ENCODE results near the gene AASDH.

DNA sequence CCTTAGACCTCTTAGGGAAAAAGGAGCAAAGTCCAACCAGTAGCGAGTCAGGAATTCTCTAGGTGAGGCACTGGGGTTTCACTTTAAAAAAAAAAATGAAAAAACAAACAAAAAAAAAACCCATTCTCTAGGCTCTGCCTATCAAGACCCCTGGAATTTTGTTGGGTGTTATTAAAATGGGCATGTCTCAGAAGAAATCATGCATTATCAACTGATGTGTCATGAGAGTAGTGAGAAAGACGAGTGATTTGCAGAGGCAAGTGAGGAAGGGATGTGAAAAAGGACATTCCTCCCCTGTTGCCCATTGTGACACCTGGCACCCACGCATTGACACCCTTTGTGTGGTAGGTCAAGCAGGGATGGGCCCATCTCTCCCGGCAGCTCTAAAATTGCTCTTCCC lies 78.9 kb downstream of the AASDH start:
- TF ChIP-seq, protein P1, sequence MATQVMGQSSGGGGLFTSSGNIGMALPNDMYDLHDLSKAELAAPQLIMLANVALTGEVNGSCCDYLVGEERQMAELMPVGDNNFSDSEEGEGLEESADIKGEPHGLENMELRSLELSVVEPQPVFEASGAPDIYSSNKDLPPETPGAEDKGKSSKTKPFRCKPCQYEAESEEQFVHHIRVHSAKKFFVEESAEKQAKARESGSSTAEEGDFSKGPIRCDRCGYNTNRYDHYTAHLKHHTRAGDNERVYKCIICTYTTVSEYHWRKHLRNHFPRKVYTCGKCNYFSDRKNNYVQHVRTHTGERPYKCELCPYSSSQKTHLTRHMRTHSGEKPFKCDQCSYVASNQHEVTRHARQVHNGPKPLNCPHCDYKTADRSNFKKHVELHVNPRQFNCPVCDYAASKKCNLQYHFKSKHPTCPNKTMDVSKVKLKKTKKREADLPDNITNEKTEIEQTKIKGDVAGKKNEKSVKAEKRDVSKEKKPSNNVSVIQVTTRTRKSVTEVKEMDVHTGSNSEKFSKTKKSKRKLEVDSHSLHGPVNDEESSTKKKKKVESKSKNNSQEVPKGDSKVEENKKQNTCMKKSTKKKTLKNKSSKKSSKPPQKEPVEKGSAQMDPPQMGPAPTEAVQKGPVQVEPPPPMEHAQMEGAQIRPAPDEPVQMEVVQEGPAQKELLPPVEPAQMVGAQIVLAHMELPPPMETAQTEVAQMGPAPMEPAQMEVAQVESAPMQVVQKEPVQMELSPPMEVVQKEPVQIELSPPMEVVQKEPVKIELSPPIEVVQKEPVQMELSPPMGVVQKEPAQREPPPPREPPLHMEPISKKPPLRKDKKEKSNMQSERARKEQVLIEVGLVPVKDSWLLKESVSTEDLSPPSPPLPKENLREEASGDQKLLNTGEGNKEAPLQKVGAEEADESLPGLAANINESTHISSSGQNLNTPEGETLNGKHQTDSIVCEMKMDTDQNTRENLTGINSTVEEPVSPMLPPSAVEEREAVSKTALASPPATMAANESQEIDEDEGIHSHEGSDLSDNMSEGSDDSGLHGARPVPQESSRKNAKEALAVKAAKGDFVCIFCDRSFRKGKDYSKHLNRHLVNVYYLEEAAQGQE (IDR thresholded peaks at IDR 0.05): no peak
- no peak for TF ChIP-seq HNF4A (conservative IDR thresholded peaks at IDR 0.05)
- TF ChIP-seq, protein P2, sequence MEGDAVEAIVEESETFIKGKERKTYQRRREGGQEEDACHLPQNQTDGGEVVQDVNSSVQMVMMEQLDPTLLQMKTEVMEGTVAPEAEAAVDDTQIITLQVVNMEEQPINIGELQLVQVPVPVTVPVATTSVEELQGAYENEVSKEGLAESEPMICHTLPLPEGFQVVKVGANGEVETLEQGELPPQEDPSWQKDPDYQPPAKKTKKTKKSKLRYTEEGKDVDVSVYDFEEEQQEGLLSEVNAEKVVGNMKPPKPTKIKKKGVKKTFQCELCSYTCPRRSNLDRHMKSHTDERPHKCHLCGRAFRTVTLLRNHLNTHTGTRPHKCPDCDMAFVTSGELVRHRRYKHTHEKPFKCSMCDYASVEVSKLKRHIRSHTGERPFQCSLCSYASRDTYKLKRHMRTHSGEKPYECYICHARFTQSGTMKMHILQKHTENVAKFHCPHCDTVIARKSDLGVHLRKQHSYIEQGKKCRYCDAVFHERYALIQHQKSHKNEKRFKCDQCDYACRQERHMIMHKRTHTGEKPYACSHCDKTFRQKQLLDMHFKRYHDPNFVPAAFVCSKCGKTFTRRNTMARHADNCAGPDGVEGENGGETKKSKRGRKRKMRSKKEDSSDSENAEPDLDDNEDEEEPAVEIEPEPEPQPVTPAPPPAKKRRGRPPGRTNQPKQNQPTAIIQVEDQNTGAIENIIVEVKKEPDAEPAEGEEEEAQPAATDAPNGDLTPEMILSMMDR (IDR thresholded peaks at IDR 0.05; ENCODE audit: low read depth, low read length, missing input control): no peak
- no peak for TF ChIP-seq NR2F2 (IDR thresholded peaks at IDR 0.05)
- TF ChIP-seq TAF1 (conservative IDR thresholded peaks at IDR 0.05): no peak
- no peak for TF ChIP-seq JUND (IDR thresholded peaks at IDR 0.05)
- no peak for TF ChIP-seq GABPA (IDR thresholded peaks at IDR 0.05 in 1 of 2, conservative IDR thresholded peaks at IDR 0.05 in 1 of 2)
- no peak for TF ChIP-seq YY1 (IDR thresholded peaks at IDR 0.05)
- TF ChIP-seq, protein P3, sequence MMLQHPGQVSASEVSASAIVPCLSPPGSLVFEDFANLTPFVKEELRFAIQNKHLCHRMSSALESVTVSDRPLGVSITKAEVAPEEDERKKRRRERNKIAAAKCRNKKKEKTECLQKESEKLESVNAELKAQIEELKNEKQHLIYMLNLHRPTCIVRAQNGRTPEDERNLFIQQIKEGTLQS (IDR thresholded peaks at IDR 0.05): no peak
- no peak for TF ChIP-seq FOXA1 (IDR thresholded peaks at IDR 0.05)
- no peak for TF ChIP-seq EGR1 (IDR thresholded peaks at IDR 0.05; ENCODE audit: low read depth in 2 of 2)
- TF ChIP-seq, protein P4, sequence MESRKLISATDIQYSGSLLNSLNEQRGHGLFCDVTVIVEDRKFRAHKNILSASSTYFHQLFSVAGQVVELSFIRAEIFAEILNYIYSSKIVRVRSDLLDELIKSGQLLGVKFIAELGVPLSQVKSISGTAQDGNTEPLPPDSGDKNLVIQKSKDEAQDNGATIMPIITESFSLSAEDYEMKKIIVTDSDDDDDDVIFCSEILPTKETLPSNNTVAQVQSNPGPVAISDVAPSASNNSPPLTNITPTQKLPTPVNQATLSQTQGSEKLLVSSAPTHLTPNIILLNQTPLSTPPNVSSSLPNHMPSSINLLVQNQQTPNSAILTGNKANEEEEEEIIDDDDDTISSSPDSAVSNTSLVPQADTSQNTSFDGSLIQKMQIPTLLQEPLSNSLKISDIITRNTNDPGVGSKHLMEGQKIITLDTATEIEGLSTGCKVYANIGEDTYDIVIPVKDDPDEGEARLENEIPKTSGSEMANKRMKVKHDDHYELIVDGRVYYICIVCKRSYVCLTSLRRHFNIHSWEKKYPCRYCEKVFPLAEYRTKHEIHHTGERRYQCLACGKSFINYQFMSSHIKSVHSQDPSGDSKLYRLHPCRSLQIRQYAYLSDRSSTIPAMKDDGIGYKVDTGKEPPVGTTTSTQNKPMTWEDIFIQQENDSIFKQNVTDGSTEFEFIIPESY (IDR thresholded peaks at IDR 0.05): no peak
